ENCODE data around the gene TEX30.

DNA sequence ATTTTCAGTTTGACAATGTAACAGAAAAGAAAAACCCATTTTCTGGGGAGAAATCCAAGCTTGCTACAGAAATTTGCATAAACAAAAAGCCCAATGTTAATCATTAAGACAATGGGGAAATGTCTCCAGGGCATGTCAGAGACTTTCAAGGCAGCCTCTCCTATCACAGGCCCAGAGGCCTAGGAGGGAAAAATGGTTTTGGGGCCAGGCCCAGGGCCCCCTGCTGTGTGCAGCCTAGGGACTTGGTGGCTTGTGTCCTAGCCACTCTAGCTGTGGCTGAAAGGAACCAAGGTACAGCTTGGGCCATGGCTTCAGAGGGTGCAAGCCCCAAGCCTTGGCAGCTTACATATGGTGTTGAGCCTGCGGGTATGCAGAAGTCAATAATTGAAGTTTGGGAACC is 8.0 kb upstream of the TEX30 start:
- TF ChIP-seq, protein P1, sequence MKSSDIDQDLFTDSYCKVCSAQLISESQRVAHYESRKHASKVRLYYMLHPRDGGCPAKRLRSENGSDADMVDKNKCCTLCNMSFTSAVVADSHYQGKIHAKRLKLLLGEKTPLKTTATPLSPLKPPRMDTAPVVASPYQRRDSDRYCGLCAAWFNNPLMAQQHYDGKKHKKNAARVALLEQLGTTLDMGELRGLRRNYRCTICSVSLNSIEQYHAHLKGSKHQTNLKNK (CRISPR knock-in tag; IDR thresholded peaks at IDR 0.05), result no peak
- TF ChIP-seq ZNF671 (CRISPR knock-in tag; IDR thresholded peaks at IDR 0.05), result no peak
- TF ChIP-seq, protein P2, sequence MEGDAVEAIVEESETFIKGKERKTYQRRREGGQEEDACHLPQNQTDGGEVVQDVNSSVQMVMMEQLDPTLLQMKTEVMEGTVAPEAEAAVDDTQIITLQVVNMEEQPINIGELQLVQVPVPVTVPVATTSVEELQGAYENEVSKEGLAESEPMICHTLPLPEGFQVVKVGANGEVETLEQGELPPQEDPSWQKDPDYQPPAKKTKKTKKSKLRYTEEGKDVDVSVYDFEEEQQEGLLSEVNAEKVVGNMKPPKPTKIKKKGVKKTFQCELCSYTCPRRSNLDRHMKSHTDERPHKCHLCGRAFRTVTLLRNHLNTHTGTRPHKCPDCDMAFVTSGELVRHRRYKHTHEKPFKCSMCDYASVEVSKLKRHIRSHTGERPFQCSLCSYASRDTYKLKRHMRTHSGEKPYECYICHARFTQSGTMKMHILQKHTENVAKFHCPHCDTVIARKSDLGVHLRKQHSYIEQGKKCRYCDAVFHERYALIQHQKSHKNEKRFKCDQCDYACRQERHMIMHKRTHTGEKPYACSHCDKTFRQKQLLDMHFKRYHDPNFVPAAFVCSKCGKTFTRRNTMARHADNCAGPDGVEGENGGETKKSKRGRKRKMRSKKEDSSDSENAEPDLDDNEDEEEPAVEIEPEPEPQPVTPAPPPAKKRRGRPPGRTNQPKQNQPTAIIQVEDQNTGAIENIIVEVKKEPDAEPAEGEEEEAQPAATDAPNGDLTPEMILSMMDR (IDR thresholded peaks at IDR 0.05), result no peak

All from WTC11 (cell line).